ENCODE measurements around the gene SPEM1. TPM values are rescaled to one million over a fixed set of nuclear protein-coding genes. Genes with fewer than 3 reads are reported as not detected.

SPEM1 gene
- total RNA-seq, 1 donor from 2014 or later: 0.26 TPM

GRCh38 chr17:7437369-7437863, 17.3 kb downstream of the SPEM1 start:
- H3K36me3 Mint-ChIP-seq (ENCODE audit: low read depth): peaks cover 6% of the 10 kb centered on the region
- no peaks in the 10 kb centered on the region for H3K9me3 Mint-ChIP-seq
- H3K4me3 Mint-ChIP-seq: peak overlapping the region; percentile 76
- DNase-seq (ENCODE audit: low read depth, low spot score): no peak
- H3K27me3 Mint-ChIP-seq (ENCODE audit: low read depth): peaks cover 70% of the 10 kb centered on the region
- TF ChIP-seq CTCF (conservative IDR thresholded peaks at IDR 0.05): no peak
- peaks cover 51% of the 10 kb centered on the region for H3K4me1 Mint-ChIP-seq
- no peak overlapping the region for H3K27ac Mint-ChIP-seq (ENCODE audit: unreplicated experiment)

DNA sequence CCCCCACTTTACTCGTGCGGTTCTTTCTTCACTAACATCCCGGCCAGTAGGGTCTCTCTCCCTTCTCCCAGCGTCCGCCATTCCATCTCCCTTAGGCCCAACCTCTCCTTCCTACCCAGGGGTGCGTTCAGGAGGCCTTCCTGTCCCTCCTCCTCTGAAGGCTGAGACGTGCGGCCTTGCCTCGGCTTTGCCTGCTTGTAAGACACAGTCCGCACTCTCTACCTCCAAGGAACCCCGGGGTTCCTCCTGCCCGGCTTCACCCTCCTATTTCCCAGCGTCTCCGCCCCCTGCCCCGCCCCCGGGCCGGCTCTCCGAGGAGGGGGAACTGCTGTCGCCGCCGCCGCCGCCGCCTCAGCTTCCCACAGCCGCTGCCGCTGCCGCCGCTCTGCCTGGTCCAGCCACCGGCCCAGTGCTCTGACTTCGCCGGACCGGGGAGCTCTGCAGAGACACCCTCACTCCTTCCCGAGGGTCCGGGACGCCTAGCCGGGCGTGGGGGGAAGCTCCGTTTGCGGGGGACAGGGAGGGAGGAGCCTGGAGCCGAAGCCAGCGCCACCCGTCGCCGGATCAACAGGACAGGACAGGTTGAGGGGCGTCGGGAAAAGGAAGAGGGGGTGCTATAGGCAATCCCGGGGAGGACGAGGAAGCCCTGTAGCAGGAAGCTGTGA, 18.0 kb downstream of the SPEM1 start:
- no peak overlapping the region for H3K27ac Mint-ChIP-seq (ENCODE audit: unreplicated experiment)
- DNase-seq (ENCODE audit: low read depth, low spot score): no peak
- H3K36me3 Mint-ChIP-seq (ENCODE audit: low read depth): peaks cover 6% of the 10 kb centered on the region
- peak overlapping the region; percentile 91 for H3K4me3 Mint-ChIP-seq
- no peaks in the 10 kb centered on the region for H3K9me3 Mint-ChIP-seq
- no peak for TF ChIP-seq CTCF (conservative IDR thresholded peaks at IDR 0.05)
- peaks cover 53% of the 10 kb centered on the region for H3K4me1 Mint-ChIP-seq
- peaks cover 72% of the 10 kb centered on the region for H3K27me3 Mint-ChIP-seq (ENCODE audit: low read depth)

DNA sequence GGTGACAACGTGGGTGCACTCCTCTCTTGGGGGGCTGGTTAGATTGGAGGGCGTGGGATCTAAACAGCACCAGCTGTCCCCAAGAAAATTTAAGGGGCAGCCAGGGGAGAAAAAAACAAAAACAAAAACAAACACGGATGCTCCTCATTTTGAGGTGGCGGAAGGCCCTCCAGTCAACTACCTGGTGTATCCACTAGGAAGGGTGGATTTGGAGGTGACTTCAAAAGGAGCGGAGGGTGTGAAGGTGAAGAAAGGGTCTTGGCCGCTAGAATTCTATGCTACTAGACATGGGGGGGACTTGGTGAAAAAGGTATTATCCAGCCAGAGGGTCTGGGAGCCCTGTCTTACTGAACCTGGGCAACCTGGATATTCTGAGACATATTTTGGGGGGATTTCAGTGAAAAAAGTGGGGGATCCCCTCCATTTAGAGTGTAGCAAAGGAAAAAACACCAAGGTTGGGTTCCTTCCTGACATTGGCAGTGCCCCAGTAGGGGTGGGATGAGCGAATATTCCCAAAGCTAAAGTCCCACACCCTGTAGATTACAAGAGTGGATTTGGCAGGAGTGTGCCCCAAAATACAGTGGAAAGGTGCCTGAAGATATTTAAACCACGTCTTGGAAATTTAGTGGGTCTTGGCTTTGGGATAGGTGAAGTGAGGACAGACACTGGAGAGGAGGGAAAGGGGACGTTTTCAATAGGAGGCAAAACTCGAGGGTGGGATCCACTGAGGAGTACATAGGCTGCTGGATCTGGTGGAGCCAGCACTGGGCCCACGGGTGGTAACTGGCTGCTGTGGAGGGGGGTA, 18.7 kb downstream of the SPEM1 start:
- H3K4me1 Mint-ChIP-seq: peaks cover 53% of the 10 kb centered on the region
- no peaks in the 10 kb centered on the region for H3K9me3 Mint-ChIP-seq
- H3K36me3 Mint-ChIP-seq (ENCODE audit: low read depth): peaks cover 6% of the 10 kb centered on the region
- no peak for DNase-seq (ENCODE audit: low read depth, low spot score)
- H3K27me3 Mint-ChIP-seq (ENCODE audit: low read depth): peaks cover 79% of the 10 kb centered on the region
- peak overlapping the region; percentile 52 for H3K27ac Mint-ChIP-seq (ENCODE audit: unreplicated experiment)
- no peak for TF ChIP-seq CTCF (conservative IDR thresholded peaks at IDR 0.05)
- H3K4me3 Mint-ChIP-seq: peak overlapping the region; percentile 91

DNA sequence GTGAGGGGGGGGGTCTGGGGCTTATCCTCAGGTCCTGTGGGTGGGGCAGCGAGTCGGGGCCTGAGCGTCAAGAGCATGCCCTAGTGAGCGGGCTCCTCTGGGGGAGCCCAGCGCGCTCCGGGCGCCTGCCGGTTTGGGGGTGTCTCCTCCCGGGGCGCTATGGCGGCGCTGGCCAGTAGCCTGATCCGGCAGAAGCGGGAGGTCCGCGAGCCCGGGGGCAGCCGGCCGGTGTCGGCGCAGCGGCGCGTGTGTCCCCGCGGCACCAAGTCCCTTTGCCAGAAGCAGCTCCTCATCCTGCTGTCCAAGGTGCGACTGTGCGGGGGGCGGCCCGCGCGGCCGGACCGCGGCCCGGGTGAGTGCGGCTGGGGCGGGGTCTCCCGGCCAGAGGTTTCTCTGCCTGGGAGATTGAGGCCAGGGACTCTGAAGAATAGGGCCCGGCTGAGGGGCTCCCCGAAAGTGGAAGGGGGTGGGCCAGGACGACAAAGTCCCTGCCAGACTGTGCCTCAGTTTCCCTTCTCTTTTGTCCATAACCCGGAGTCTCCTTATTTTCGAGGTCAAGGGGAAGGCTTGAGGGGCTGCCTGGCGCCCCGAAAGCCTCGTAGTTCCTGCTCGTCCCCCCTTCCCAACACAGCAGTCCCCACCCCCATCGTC, 19.5 kb downstream of the SPEM1 start, which contains the start of gene FGF11:
TSS of gene FGF11 (plus strand) at position 51 of the 651 bp plus-strand sequence. CDS start at position 160, 109 bp downstream.
- Mint-ChIP-seq H3K4me1 (peaks cover 53% of the 10 kb centered on the region), H3K4me3 (peak within 1 kb of the TSS; percentile 95), H3K27ac (ENCODE audit: unreplicated experiment) (peak within 1 kb of the TSS; percentile 99), H3K27me3 (ENCODE audit: low read depth) (peaks cover 80% of the 10 kb centered on the region), H3K36me3 (ENCODE audit: low read depth) (peaks cover 6% of the 10 kb centered on the region), H3K9me3 (no peaks in the 10 kb centered on the region)
- no peak for TF ChIP-seq CTCF (conservative IDR thresholded peaks at IDR 0.05)
- DNase-seq (ENCODE audit: low read depth, low spot score): no peak

DNA sequence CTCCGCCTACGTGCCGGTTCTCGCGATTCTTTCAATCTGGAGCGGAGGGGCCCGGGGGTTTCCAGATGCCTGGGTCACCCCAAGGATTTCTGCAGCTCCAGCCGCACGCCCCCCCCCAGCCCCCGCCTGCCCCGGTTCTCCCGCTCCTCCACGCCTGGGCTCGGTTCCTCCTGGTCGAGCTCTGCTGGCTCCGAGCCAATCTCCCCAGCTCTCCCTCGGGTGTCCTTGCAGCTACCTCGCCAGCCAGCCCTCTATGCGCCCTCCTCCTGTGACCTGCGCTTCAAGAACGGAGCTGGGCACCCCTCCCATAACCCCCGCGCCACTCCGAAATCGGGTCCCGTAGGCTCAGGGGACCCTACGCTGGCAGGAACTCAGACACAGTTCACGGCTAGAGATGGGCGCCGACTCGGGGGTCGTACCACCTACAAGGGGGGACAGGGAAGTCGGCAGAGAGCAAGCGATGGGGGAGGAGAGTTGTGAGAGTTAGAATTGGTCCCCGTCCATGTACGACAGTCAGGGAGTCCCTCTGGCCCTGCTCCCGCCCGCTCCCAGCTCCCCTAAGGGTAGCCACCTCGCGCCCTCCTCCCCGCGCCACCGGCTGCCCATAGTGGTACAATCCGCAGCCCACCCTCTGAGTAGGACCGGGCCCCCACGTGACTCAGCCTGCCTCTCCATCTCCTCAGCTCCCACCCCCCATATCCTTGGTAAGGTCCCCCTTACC, 20.1 kb downstream of the SPEM1 start:
- Mint-ChIP-seq H3K27ac (ENCODE audit: unreplicated experiment) (peak overlapping the region; percentile 99), H3K4me1 (peaks cover 56% of the 10 kb centered on the region), H3K9me3 (no peaks in the 10 kb centered on the region), H3K27me3 (ENCODE audit: low read depth) (peaks cover 79% of the 10 kb centered on the region), H3K36me3 (ENCODE audit: low read depth) (peaks cover 6% of the 10 kb centered on the region), H3K4me3 (peak overlapping the region; percentile 95)
- peak; percentile 56 for DNase-seq (ENCODE audit: low read depth, low spot score)
- TF ChIP-seq CTCF (conservative IDR thresholded peaks at IDR 0.05): no peak

Data from neural crest cell (in vitro differentiated cells).